ENCODE results near the gene GABRR3.

DNA sequence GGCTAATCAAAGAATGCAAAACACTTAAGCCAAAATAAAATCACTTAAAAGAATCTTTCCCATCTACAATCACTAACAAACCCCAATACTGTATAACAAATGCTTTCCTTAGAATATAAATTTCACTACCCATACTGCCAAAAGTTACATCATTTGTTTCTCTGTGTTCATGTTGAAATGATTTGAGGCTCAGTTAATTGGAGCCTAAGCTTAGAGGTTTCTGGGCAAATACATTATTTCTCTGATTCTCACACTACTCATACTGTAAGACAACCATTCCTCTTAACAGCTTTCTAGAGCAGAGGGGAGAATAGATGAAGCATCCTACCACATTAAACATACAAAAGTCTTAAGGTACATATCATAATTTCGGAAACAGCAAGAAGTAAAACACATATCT is 65.0 kb downstream of the GABRR3 start:
- TF ChIP-seq, protein P1, sequence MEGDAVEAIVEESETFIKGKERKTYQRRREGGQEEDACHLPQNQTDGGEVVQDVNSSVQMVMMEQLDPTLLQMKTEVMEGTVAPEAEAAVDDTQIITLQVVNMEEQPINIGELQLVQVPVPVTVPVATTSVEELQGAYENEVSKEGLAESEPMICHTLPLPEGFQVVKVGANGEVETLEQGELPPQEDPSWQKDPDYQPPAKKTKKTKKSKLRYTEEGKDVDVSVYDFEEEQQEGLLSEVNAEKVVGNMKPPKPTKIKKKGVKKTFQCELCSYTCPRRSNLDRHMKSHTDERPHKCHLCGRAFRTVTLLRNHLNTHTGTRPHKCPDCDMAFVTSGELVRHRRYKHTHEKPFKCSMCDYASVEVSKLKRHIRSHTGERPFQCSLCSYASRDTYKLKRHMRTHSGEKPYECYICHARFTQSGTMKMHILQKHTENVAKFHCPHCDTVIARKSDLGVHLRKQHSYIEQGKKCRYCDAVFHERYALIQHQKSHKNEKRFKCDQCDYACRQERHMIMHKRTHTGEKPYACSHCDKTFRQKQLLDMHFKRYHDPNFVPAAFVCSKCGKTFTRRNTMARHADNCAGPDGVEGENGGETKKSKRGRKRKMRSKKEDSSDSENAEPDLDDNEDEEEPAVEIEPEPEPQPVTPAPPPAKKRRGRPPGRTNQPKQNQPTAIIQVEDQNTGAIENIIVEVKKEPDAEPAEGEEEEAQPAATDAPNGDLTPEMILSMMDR (conservative IDR thresholded peaks at IDR 0.05; ENCODE audit: low read depth in 2 of 2): no peak
- TF ChIP-seq EZH2 (IDR thresholded peaks at IDR 0.05; ENCODE audit: low read depth, unreplicated experiment): no peak
- TF ChIP-seq, protein P2, sequence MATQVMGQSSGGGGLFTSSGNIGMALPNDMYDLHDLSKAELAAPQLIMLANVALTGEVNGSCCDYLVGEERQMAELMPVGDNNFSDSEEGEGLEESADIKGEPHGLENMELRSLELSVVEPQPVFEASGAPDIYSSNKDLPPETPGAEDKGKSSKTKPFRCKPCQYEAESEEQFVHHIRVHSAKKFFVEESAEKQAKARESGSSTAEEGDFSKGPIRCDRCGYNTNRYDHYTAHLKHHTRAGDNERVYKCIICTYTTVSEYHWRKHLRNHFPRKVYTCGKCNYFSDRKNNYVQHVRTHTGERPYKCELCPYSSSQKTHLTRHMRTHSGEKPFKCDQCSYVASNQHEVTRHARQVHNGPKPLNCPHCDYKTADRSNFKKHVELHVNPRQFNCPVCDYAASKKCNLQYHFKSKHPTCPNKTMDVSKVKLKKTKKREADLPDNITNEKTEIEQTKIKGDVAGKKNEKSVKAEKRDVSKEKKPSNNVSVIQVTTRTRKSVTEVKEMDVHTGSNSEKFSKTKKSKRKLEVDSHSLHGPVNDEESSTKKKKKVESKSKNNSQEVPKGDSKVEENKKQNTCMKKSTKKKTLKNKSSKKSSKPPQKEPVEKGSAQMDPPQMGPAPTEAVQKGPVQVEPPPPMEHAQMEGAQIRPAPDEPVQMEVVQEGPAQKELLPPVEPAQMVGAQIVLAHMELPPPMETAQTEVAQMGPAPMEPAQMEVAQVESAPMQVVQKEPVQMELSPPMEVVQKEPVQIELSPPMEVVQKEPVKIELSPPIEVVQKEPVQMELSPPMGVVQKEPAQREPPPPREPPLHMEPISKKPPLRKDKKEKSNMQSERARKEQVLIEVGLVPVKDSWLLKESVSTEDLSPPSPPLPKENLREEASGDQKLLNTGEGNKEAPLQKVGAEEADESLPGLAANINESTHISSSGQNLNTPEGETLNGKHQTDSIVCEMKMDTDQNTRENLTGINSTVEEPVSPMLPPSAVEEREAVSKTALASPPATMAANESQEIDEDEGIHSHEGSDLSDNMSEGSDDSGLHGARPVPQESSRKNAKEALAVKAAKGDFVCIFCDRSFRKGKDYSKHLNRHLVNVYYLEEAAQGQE (IDR thresholded peaks at IDR 0.05; ENCODE audit: unreplicated experiment): no peak
- no peak for TF ChIP-seq EZH2phosphoT487 (IDR thresholded peaks at IDR 0.05; ENCODE audit: unreplicated experiment)

Measured in GM23338 (cell line).